HEK293 (cell line): Measurements from ENCODE around the gene TNN.

Source experiments
- HOXA7 ChIP-seq: sonication (generic); formaldehyde crosslinking; IDR thresholded peaks from 2 replicates; pipeline ENCODE4 v1.8.1; 2022; ENCODE audit warnings: missing genetic modification reagents, borderline replicate concordance
- KLF17 ChIP-seq: fragments of 450-650 bp; formaldehyde crosslinking; IDR thresholded peaks from 2 replicates; pipeline ENCODE4 v1.5.1; 2016; ENCODE audit warnings: missing biosample characterization, missing genetic modification characterization
- PRDM4 ChIP-seq: fragments of 450-650 bp; formaldehyde crosslinking; IDR thresholded peaks from 2 replicates; pipeline ENCODE4 v1.5.1; 2017; ENCODE audit warnings: missing biosample characterization, missing genetic modification characterization
- ZBTB20 ChIP-seq: fragments of 450-650 bp; formaldehyde crosslinking; IDR thresholded peaks from 2 replicates; pipeline ENCODE4 v1.5.1; 2016; ENCODE audit warnings: missing biosample characterization, missing genetic modification characterization
- ZNF274 ChIP-seq, 2 experiments: fragments of 200-500 bp in 1 of 2; fragments of 450-650 bp in 1 of 2; sonication (Bioruptor generic) in 1 of 2; formaldehyde crosslinking in 1 of 2; IDR thresholded peaks; 2 replicates each; pipeline versions ENCODE4 v1.5.1 to v1.6.1; 2014 to 2016; ENCODE audit warnings: borderline replicate concordance in 1 of 2, inconsistent platforms in 1 of 2, low read length in 1 of 2, missing biosample characterization in 1 of 2, missing genetic modification characterization in 1 of 2
- ZNF549 ChIP-seq: fragments of 450-650 bp; IDR thresholded peaks from 2 replicates; pipeline ENCODE4 v1.5.1; 2018; ENCODE audit warnings: missing biosample characterization, missing genetic modification characterization, mild to moderate bottlenecking, inconsistent platforms, moderate library complexity
- ZNF664 ChIP-seq: fragments of 450-650 bp; formaldehyde crosslinking; IDR thresholded peaks from 2 replicates; pipeline ENCODE4 v1.5.1; 2016; ENCODE audit warnings: missing biosample characterization, missing genetic modification characterization
- ZNF837 ChIP-seq: fragments of 450-650 bp; formaldehyde crosslinking; IDR thresholded peaks from 2 replicates; pipeline ENCODE4 v1.5.1; 2016; ENCODE audit warnings: missing biosample characterization, missing genetic modification characterization
- TF ChIP-seq, protein P1 (sequence below): fragments of 450-650 bp; formaldehyde crosslinking; IDR thresholded peaks from 2 replicates; pipeline ENCODE4 v1.5.1; 2016; ENCODE audit warnings: missing biosample characterization, missing genetic modification characterization

DNA sequence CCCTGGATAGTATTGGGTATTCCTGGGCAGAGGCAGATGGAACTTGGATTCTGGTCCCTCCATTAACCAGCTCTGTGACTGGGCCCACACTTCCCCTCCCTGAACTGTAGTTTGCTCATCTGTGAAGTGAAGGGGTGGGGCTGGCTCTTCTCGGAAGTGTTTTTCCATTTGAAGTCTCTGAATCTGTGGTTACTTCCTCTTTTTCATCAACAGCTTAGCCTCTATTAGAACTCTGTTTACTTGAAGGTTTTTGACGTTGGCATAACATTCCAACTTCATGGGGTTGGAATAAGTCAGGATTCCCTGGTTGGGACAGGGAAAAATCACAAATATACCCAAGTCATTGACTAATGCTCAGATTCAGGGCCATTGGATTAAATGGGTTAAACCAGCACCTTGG is 121.3 kb downstream of the TNN start:
- TF ChIP-seq KLF17 (tag by site-specific recombination) (no peak), HOXA7 (CRISPR knock-in tag) (no peak), ZBTB20 (tag by site-specific recombination) (no peak), PRDM4 (tag by site-specific recombination) (no peak), ZNF274 (IDR thresholded peaks at IDR 0.05; ENCODE audit: low read length) (no peak), ZNF274 (tag by site-specific recombination; IDR thresholded peaks at IDR 0.05; ENCODE audit: borderline replicate concordance) (no peak), ZNF837 (tag by site-specific recombination) (no peak), ZNF549 (tag by site-specific recombination) (no peak), ZNF664 (no peak)
- TF ChIP-seq, protein P1, sequence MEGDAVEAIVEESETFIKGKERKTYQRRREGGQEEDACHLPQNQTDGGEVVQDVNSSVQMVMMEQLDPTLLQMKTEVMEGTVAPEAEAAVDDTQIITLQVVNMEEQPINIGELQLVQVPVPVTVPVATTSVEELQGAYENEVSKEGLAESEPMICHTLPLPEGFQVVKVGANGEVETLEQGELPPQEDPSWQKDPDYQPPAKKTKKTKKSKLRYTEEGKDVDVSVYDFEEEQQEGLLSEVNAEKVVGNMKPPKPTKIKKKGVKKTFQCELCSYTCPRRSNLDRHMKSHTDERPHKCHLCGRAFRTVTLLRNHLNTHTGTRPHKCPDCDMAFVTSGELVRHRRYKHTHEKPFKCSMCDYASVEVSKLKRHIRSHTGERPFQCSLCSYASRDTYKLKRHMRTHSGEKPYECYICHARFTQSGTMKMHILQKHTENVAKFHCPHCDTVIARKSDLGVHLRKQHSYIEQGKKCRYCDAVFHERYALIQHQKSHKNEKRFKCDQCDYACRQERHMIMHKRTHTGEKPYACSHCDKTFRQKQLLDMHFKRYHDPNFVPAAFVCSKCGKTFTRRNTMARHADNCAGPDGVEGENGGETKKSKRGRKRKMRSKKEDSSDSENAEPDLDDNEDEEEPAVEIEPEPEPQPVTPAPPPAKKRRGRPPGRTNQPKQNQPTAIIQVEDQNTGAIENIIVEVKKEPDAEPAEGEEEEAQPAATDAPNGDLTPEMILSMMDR (tag by site-specific recombination) = no peak
